Measurements from ENCODE around the gene HEATR3. TPM values are rescaled to one million over a fixed set of nuclear protein-coding genes. Genes with fewer than 3 reads are reported as not detected.

The HEATR3 gene
- total RNA-seq, 1 experiment from 2014 or later, result 28.0 TPM

DNA sequence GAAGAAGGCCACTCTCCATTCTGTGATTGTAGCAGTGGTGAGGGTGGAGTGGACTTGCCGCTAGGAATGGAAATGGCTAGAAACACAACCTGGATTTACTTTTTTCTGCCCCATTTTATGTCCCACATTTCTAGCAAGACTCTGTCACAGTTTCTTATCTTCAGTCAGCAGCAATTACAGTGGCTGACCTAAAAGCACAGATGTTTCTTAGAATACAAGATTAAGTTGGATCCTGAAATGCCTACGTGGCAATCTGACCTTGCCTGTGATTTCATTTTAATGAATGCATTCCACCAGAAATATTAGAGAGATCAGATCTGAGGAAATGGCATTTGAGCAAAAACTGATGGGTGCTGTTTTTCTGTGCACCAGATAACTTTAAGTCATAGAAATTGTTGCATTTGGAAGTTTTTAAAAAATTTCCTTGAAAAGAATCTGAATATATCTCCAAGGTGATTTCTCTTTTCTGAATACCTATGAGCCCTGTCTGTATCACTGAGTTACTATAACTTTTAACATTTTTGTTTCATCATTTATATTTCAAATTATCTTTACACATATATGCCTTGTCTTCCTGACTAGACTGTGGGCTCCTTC, 5.4 kb downstream of the HEATR3 start:
- Mint-ChIP-seq H3K4me3 (no peak overlapping the region), H3K36me3 (peaks cover 28% of the 10 kb centered on the region), H3K27me3 (ENCODE audit: low read depth) (no peaks in the 10 kb centered on the region; the same call in 1 of the 2 replicates), H3K9me3 (no peaks in the 10 kb centered on the region), H3K4me1 (peaks cover 19% of the 10 kb centered on the region), H3K27ac (no peak overlapping the region)
- DNase-seq (ENCODE audit: low spot score) (no peak), ATAC-seq (no peak)
- TF ChIP-seq TP53 (CRISPR knock-in tag; IDR thresholded peaks at IDR 0.05) (no peak), SP1 (CRISPR knock-in tag; conservative IDR thresholded peaks at IDR 0.05) (no peak), JAZF1 (CRISPR knock-in tag; IDR thresholded peaks at IDR 0.05) (no peak), CREB1 (CRISPR knock-in tag; IDR thresholded peaks at IDR 0.05) (no peak), IRF2 (CRISPR knock-in tag; IDR thresholded peaks at IDR 0.05; ENCODE audit: borderline replicate concordance, low read depth) (no peak), ZBTB21 (CRISPR knock-in tag; IDR thresholded peaks at IDR 0.05; ENCODE audit: borderline replicate concordance) (no peak), GABPB1 (CRISPR knock-in tag; IDR thresholded peaks at IDR 0.05) (no peak), OVOL2 (CRISPR knock-in tag; IDR thresholded peaks at IDR 0.05; ENCODE audit: borderline replicate concordance) (no peak)
- TF ChIP-seq, protein P1, sequence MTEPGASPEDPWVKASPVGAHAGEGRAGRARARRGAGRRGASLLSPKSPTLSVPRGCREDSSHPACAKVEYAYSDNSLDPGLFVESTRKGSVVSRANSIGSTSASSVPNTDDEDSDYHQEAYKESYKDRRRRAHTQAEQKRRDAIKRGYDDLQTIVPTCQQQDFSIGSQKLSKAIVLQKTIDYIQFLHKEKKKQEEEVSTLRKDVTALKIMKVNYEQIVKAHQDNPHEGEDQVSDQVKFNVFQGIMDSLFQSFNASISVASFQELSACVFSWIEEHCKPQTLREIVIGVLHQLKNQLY (CRISPR knock-in tag; IDR thresholded peaks at IDR 0.05), result no peak
- TF ChIP-seq, protein P2, sequence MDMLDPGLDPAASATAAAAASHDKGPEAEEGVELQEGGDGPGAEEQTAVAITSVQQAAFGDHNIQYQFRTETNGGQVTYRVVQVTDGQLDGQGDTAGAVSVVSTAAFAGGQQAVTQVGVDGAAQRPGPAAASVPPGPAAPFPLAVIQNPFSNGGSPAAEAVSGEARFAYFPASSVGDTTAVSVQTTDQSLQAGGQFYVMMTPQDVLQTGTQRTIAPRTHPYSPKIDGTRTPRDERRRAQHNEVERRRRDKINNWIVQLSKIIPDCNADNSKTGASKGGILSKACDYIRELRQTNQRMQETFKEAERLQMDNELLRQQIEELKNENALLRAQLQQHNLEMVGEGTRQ (CRISPR knock-in tag; IDR thresholded peaks at IDR 0.05), result no peak
- TF ChIP-seq, protein P3, sequence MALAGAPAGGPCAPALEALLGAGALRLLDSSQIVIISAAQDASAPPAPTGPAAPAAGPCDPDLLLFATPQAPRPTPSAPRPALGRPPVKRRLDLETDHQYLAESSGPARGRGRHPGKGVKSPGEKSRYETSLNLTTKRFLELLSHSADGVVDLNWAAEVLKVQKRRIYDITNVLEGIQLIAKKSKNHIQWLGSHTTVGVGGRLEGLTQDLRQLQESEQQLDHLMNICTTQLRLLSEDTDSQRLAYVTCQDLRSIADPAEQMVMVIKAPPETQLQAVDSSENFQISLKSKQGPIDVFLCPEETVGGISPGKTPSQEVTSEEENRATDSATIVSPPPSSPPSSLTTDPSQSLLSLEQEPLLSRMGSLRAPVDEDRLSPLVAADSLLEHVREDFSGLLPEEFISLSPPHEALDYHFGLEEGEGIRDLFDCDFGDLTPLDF (CRISPR knock-in tag; IDR thresholded peaks at IDR 0.05), result no peak
- TF ChIP-seq, protein P4, sequence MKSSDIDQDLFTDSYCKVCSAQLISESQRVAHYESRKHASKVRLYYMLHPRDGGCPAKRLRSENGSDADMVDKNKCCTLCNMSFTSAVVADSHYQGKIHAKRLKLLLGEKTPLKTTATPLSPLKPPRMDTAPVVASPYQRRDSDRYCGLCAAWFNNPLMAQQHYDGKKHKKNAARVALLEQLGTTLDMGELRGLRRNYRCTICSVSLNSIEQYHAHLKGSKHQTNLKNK (CRISPR knock-in tag; IDR thresholded peaks at IDR 0.05), result no peak
- TF ChIP-seq, protein P5, sequence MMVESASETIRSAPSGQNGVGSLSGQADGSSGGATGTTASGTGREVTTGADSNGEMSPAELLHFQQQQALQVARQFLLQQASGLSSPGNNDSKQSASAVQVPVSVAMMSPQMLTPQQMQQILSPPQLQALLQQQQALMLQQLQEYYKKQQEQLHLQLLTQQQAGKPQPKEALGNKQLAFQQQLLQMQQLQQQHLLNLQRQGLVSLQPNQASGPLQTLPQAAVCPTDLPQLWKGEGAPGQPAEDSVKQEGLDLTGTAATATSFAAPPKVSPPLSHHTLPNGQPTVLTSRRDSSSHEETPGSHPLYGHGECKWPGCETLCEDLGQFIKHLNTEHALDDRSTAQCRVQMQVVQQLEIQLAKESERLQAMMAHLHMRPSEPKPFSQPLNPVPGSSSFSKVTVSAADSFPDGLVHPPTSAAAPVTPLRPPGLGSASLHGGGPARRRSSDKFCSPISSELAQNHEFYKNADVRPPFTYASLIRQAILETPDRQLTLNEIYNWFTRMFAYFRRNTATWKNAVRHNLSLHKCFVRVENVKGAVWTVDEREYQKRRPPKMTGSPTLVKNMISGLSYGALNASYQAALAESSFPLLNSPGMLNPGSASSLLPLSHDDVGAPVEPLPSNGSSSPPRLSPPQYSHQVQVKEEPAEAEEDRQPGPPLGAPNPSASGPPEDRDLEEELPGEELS (CRISPR knock-in tag; IDR thresholded peaks at IDR 0.05), result no peak
- CTCF ChIA-PET, result interaction anchor here (2.1 kb wide), 1 partner anchor 46 kb away, joined by 5 read pairs; the partner anchor contains the start of gene CNEP1R1
- POLR2A ChIA-PET, result no interaction called here

DNA sequence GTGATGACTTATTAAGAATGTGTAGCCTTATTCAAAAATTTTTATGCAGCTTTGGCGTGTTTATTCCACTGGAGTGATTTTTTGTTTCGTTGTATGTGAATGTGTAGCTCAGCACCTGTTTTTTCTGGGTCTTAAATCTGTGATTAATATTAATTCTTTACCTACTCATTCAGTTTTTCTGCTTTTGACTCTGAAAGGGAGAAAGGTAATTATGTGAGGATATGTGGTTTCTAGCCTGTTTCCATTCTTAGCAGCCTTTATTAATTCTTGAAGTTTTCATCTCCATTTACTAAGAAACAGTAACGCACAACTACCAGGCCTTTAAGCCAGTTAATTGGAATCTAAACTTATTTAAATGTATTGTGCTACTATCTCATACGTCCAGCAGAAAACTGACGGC, 7.0 kb downstream of the HEATR3 start:
- CTCF ChIA-PET, result interaction anchor here (2.1 kb wide), 1 partner anchor 48 kb away, joined by 5 read pairs; the partner anchor contains the start of gene CNEP1R1
- Mint-ChIP-seq H3K4me1 (peaks cover 9% of the 10 kb centered on the region), H3K27me3 (ENCODE audit: low read depth) (no peaks in the 10 kb centered on the region), H3K36me3 (peaks cover 33% of the 10 kb centered on the region), H3K4me3 (no peak overlapping the region), H3K9me3 (no peaks in the 10 kb centered on the region), H3K27ac (peak overlapping the region; percentile 55; the same call in 1 of the 2 replicates)
- DNase-seq (ENCODE audit: low spot score) (no peak), ATAC-seq (no peak)
- POLR2A ChIA-PET, result no interaction called here
- TF ChIP-seq FOXP1 (CRISPR knock-in tag; IDR thresholded peaks at IDR 0.05; ENCODE audit: borderline replicate concordance), result no peak
- TF ChIP-seq, protein P6, sequence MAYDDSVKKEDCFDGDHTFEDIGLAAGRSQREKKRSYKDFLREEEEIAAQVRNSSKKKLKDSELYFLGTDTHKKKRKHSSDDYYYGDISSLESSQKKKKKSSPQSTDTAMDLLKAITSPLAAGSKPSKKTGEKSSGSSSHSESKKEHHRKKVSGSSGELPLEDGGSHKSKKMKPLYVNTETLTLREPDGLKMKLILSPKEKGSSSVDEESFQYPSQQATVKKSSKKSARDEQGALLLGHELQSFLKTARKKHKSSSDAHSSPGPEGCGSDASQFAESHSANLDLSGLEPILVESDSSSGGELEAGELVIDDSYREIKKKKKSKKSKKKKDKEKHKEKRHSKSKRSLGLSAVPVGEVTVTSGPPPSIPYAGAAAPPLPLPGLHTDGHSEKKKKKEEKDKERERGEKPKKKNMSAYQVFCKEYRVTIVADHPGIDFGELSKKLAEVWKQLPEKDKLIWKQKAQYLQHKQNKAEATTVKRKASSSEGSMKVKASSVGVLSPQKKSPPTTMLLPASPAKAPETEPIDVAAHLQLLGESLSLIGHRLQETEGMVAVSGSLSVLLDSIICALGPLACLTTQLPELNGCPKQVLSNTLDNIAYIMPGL (CRISPR knock-in tag; IDR thresholded peaks at IDR 0.05), result no peak
- no peak for TF ChIP-seq NR1H2 (CRISPR knock-in tag; IDR thresholded peaks at IDR 0.05)
- TF ChIP-seq NFATC4 (CRISPR knock-in tag; IDR thresholded peaks at IDR 0.05), result no peak
- TF ChIP-seq, protein P2 (CRISPR knock-in tag; IDR thresholded peaks at IDR 0.05), result no peak
